IMR-90 (cell line): ENCODE results near the gene XYLB. TPM values are rescaled to one million over a fixed set of nuclear protein-coding genes. Genes with fewer than 3 reads are reported as not detected.

Experiments used
- ATAC-seq: fragments of 200-7000 bp; cut with Tn5 transposase; 2 replicates; pipeline ENCODE4 v1.9.1; 2020; ENCODE audit warnings: low read depth, mild to moderate bottlenecking, moderate library complexity
- BruUV-seq: library from RNA; stranded (reverse); fragments of 400-500 nt; replicated peaks from 2 replicates; lab custom pipeline; 2021; lab: Mats Ljungman, UMichigan
- CTCF ChIA-PET: fragments of 300-600 bp; formaldehyde crosslinking; extraction: SDS; loops from one replicate; lab custom pipeline; 2021; ENCODE audit warnings: antibody characterized with exemption; lab: Yijun Ruan, JAX
- POLR2A ChIA-PET: fragments of 300-600 bp; sonication (Branson Sonifier 250); formaldehyde crosslinking; loops from one replicate; lab custom pipeline; 2022; ENCODE audit warnings: antibody characterized with exemption; ENCODE audit not compliant: unreplicated experiment; lab: Charles Lee
- DNase-seq: peaks from one replicate; pipeline ENCODE4 v3.0.0; 2013
- H2AFZ ChIP-seq: replicated peaks from 2 replicates; pipeline ENCODE3; 2013; ENCODE audit warnings: low read length, mild to moderate bottlenecking; ENCODE audit not compliant: poor library complexity
- H2AK5ac ChIP-seq: 2 replicates; pipeline ENCODE4 v1.6.1; 2013; ENCODE audit warnings: low read depth, low read length, inconsistent platforms
- H2AK9ac ChIP-seq: replicated peaks from 2 replicates; pipeline ENCODE3; 2013; ENCODE audit warnings: mild to moderate bottlenecking, low read depth, low read length, moderate library complexity; ENCODE audit not compliant: poor library complexity
- H2BK120ac ChIP-seq: 2 replicates; pipeline ENCODE4 v1.6.1; 2013; ENCODE audit warnings: low read depth, low read length, inconsistent platforms
- H2BK15ac ChIP-seq: 3 replicates; pipeline ENCODE4 v1.6.1; 2013; ENCODE audit warnings: low read depth, low read length, inconsistent platforms
- H2BK20ac ChIP-seq: 2 replicates; pipeline ENCODE4 v1.6.1; 2013; ENCODE audit warnings: low read depth, mild to moderate bottlenecking, inconsistent platforms, low read length, moderate library complexity
- H2BK5ac ChIP-seq: 2 replicates; pipeline ENCODE4 v1.6.1; 2013; ENCODE audit warnings: mild to moderate bottlenecking, low read depth, low read length, inconsistent platforms; ENCODE audit not compliant: poor library complexity, severe bottlenecking
- H3K14ac ChIP-seq: replicated peaks from 2 replicates; pipeline ENCODE4 v1.6.1; 2013; ENCODE audit warnings: low read depth, low read length, inconsistent platforms
- H3K18ac ChIP-seq: 2 replicates; pipeline ENCODE4 v1.6.1; 2013; ENCODE audit warnings: low read depth, low read length, control low read depth
- H3K23ac ChIP-seq: 2 replicates; pipeline ENCODE4 v1.6.1; 2013; ENCODE audit warnings: low read depth, low read length, inconsistent platforms
- H3K27ac ChIP-seq: 2 replicates; pipeline ENCODE4 v1.5.1; 2013; ENCODE audit warnings: mild to moderate bottlenecking, control low read depth, low read length; ENCODE audit not compliant: insufficient read depth
- H3K27me3 ChIP-seq: 2 replicates; pipeline ENCODE4 v1.6.1; 2013; ENCODE audit warnings: low read length; ENCODE audit not compliant: control insufficient read depth, insufficient read depth
- H3K36me3 ChIP-seq: 2 replicates; pipeline ENCODE4 v1.6.1; 2013; ENCODE audit warnings: low read length, mixed read lengths; ENCODE audit not compliant: control insufficient read depth, insufficient read depth
- H3K4ac ChIP-seq: 2 replicates; pipeline ENCODE4 v1.6.1; 2013; ENCODE audit warnings: low read depth, low read length, inconsistent platforms
- H3K4me1 ChIP-seq: 2 replicates; pipeline ENCODE4 v1.6.1; 2013; ENCODE audit warnings: low read length, mixed read lengths; ENCODE audit not compliant: control insufficient read depth, insufficient read depth
- H3K4me2 ChIP-seq: 2 replicates; pipeline ENCODE4 v1.6.1; 2013; ENCODE audit warnings: low read depth, mild to moderate bottlenecking, control low read depth, low read length, moderate library complexity
- H3K4me3 ChIP-seq: 2 replicates; pipeline ENCODE4 v1.5.1; 2013; ENCODE audit warnings: low read depth, mild to moderate bottlenecking, control low read depth, low read length, moderate library complexity; ENCODE audit not compliant: insufficient read depth
- H3K56ac ChIP-seq: 2 replicates; pipeline ENCODE4 v1.6.1; 2013; ENCODE audit warnings: low read length, inconsistent platforms; ENCODE audit not compliant: insufficient read depth; ENCODE audit errors: extremely low read depth
- H3K79me1 ChIP-seq, 2 experiments: 2 replicates each; pipeline ENCODE4 v1.6.1; 2013; ENCODE audit warnings: low read length in 2 of 2, inconsistent platforms in 1 of 2, low read depth in 1 of 2
- H3K9ac ChIP-seq: 2 replicates; pipeline ENCODE4 v1.6.1; 2013; ENCODE audit warnings: low read depth, low read length, control low read depth
- H3K9me1 ChIP-seq: 2 replicates; pipeline ENCODE4 v1.6.1; 2013; ENCODE audit warnings: low read length, inconsistent platforms; ENCODE audit not compliant: insufficient read depth
- H3K9me3 ChIP-seq: 2 replicates; pipeline ENCODE4 v1.6.1; 2013; ENCODE audit warnings: low read length; ENCODE audit not compliant: control insufficient read depth, insufficient read depth
- H4K20me1 ChIP-seq: 2 replicates; pipeline ENCODE4 v1.6.1; 2013; ENCODE audit warnings: low read length, inconsistent platforms; ENCODE audit not compliant: insufficient read depth
- H4K5ac ChIP-seq: 2 replicates; pipeline ENCODE4 v1.6.1; 2013; ENCODE audit warnings: mild to moderate bottlenecking, low read depth, low read length, control low read depth
- H4K8ac ChIP-seq, 2 experiments: 2 replicates each; pipeline ENCODE4 v1.6.1; 2013; ENCODE audit warnings: low read depth in 2 of 2, low read length in 2 of 2, control low read depth in 1 of 2, inconsistent platforms in 1 of 2
- H4K91ac ChIP-seq: 2 replicates; pipeline ENCODE4 v1.6.1; 2013; ENCODE audit warnings: low read depth, low read length, inconsistent platforms; ENCODE audit not compliant: insufficient read depth
- CEBPB ChIP-seq: IDR thresholded peaks from 2 replicates; pipeline ENCODE4 v1.6.1; 2012; ENCODE audit warnings: low read depth, low read length, improper control_type of control experiment
- MAFK ChIP-seq: IDR thresholded peaks from 2 replicates; pipeline ENCODE4 v1.6.1; 2012; ENCODE audit warnings: low read depth, low read length, improper control_type of control experiment
- MXI1 ChIP-seq: IDR thresholded peaks from 2 replicates; pipeline ENCODE4 v1.6.1; 2012; ENCODE audit warnings: low read depth, mild to moderate bottlenecking, low read length, moderate library complexity, borderline replicate concordance
- POLR2A ChIP-seq: IDR thresholded peaks from 2 replicates; pipeline ENCODE4 v1.6.1; 2012; ENCODE audit warnings: mild to moderate bottlenecking, low read depth, low read length
- RAD21 ChIP-seq: IDR thresholded peaks from 2 replicates; pipeline ENCODE4 v1.6.1; 2012; ENCODE audit warnings: low read length, improper control_type of control experiment
- RCOR1 ChIP-seq: IDR thresholded peaks from 2 replicates; pipeline ENCODE4 v1.6.1; 2012; ENCODE audit warnings: mild to moderate bottlenecking, low read length, improper control_type of control experiment; ENCODE audit not compliant: insufficient replicate concordance
- RFX5 ChIP-seq: IDR thresholded peaks from 2 replicates; pipeline ENCODE4 v1.8.0; 2012; ENCODE audit warnings: low read depth, mild to moderate bottlenecking, low read length, moderate library complexity
- WGBS, 2 experiments: methylation state at CpG; one replicate each; pipeline versions ENCODE4 v1.1.5 to v1.1.7; 2013; ENCODE audit warnings: missing lambda C conversion rate in 2 of 2; ENCODE audit not compliant: insufficient read length in 1 of 2; ENCODE audit errors: extremely low coverage in 2 of 2; 5-methylcytosine and 5-hydroxymethylcytosine counted together
- dilution Hi-C: fragments of 300-500 bp; cut with HindIII; formaldehyde crosslinking; loops from one replicate; pipeline ENCODE4 v1.14.3; 2018; ENCODE audit warnings: low sequenced_read_pairs; ENCODE audit not compliant: unreplicated experiment
- in situ Hi-C: fragments of 300-500 bp; cut with MboI; formaldehyde crosslinking; loops from 3 replicates; pipeline ENCODE4 v1.14.3; 2019; ENCODE audit warnings: low sequenced_read_pairs, inconsistent platforms, mixed read lengths
- intact Hi-C: fragments of 100-400 bp; cut with micrococcal nuclease; formaldehyde crosslinking; loops from 2 replicates; pipeline ENCODE4 v1.10.0; 2022
- polyA plus RNA-seq, 3 experiments: library from polyadenylated mRNA; depleted of rRNA; stranded (reverse); fragments of >200 nt; gene quantifications; 2 replicates each; pipeline ENCODE4 v1.2.3, GENCODE V29; 2012; ENCODE audit warnings: low replicate concordance in 1 of 3
- total RNA-seq: library from RNA; depleted of rRNA; stranded (reverse); fragments of >200 nt; gene quantifications from 2 replicates; pipeline ENCODE4 v1.2.3, GENCODE V29; 2012
- TF ChIP-seq, protein P1 (sequence below): fragments of 150-350 bp; IDR thresholded peaks from 2 replicates; pipeline ENCODE4 v1.6.1; 2017; ENCODE audit warnings: mild to moderate bottlenecking, antibody characterized with exemption, low read length, low read depth

Gene XYLB
- total and polyA plus RNA-seq, 2 of the 4 experiments (the other 2 are of a cell fraction): 3.0 to 3.4 TPM

GRCh38 chr3:38312356-38312755, 34.2 kb upstream of the XYLB start:
- Histone ChIP-seq H3K9me3 (no peaks in the 10 kb centered on the region), H2BK15ac (no peak overlapping the region), H3K56ac (no peak overlapping the region), H3K14ac (no peak overlapping the region), H4K20me1 (no peaks in the 10 kb centered on the region), H3K4ac (no peak overlapping the region), H4K5ac (no peak overlapping the region), H3K4me3 (no peak overlapping the region), H3K23ac (no peak overlapping the region), H2BK120ac (no peak overlapping the region), H3K9ac (no peak overlapping the region), H4K91ac (no peak overlapping the region), H2AK9ac (no peak overlapping the region), H3K9me1 (no peaks in the 10 kb centered on the region), H2AK5ac (no peak overlapping the region), H3K36me3 (no peaks in the 10 kb centered on the region), H4K8ac (no peak overlapping the region), H2AFZ (no peak overlapping the region), H3K4me1 (no peaks in the 10 kb centered on the region), H3K18ac (no peak overlapping the region), H3K79me1 (no peaks in the 10 kb centered on the region), H2BK20ac (no peak overlapping the region), H3K27ac (no peak overlapping the region), H3K4me2 (no peak overlapping the region), H2BK5ac (no peak overlapping the region), H3K27me3 (peaks cover 31% of the 10 kb centered on the region)
- CTCF ChIA-PET: no interaction called here
- no peak for TF ChIP-seq RAD21
- TF ChIP-seq MAFK: no peak
- no peak for TF ChIP-seq POLR2A
- TF ChIP-seq MXI1: no peak
- TF ChIP-seq, protein P1, sequence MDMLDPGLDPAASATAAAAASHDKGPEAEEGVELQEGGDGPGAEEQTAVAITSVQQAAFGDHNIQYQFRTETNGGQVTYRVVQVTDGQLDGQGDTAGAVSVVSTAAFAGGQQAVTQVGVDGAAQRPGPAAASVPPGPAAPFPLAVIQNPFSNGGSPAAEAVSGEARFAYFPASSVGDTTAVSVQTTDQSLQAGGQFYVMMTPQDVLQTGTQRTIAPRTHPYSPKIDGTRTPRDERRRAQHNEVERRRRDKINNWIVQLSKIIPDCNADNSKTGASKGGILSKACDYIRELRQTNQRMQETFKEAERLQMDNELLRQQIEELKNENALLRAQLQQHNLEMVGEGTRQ: no peak
- no peak for TF ChIP-seq CEBPB
- TF ChIP-seq RFX5: no peak
- TF ChIP-seq RCOR1: no peak
- ATAC-seq (no peak), DNase-seq (no peak)
- dilution Hi-C loops (no loop called here), in situ Hi-C loops (no loop called here), intact Hi-C loops (no loop called here)
- BruUV-seq: no TSS peak
- POLR2A ChIA-PET: no interaction called here
- no CpG with 5 or more reads among the region's 3 CpGs for WGBS, 2 experiments
